GM12891 (cell line): ENCODE measurements around the gene COL17A1.

Source experiments
- PAX5 ChIP-seq: IDR thresholded peaks from 2 replicates; pipeline ENCODE4 v1.6.1; 2011; ENCODE audit warnings: low read length, moderate library complexity, mild to moderate bottlenecking; ENCODE audit not compliant: insufficient read depth, severe bottlenecking
- POLR2A ChIP-seq: IDR thresholded peaks from 2 replicates; pipeline ENCODE4 v1.6.1; 2011; ENCODE audit warnings: low read depth, low read length, control low read depth
- POLR2AphosphoS5 ChIP-seq: IDR thresholded peaks from 2 replicates; pipeline ENCODE4 v1.6.1; 2011; ENCODE audit warnings: low read depth, low read length, control low read depth
- SPI1 ChIP-seq: IDR thresholded peaks from 2 replicates; pipeline ENCODE4 v1.6.1; 2011; ENCODE audit warnings: low read depth, low read length, control low read depth
- TAF1 ChIP-seq: IDR thresholded peaks from 2 replicates; pipeline ENCODE4 v1.6.1; 2011; ENCODE audit warnings: low read depth, low read length, control low read depth

DNA sequence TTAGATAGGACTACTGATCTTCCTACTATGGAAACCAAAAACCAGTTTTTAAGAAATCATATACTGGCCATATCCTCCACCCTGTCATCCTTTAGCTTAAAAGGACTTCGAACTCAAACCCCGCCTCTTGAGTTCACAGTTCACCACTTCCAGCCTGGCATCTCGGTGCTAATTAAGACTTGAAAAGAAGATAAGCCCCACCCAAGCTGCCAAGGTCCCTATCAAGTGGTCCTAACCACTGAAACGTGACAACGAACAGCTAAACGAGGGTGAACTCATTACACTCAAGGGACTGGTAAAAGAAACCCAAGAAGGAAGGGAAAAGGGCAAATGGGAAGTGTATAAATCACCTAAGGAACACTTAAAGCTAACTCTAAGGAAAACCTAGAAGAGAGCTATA lies 16.1 kb downstream of the COL17A1 start:
- no peak for TF ChIP-seq SPI1
- no peak for TF ChIP-seq POLR2A
- TF ChIP-seq POLR2AphosphoS5: no peak
- TF ChIP-seq PAX5: no peak
- TF ChIP-seq TAF1: no peak
